Measurements from ENCODE around the gene TOMM20L. TPM values are rescaled to one million over a fixed set of nuclear protein-coding genes. Genes with fewer than 3 reads are reported as not detected.

Gene TOMM20L
- polyA plus RNA-seq, 3 donors, result 0.33 TPM; not detected in 2

DNA sequence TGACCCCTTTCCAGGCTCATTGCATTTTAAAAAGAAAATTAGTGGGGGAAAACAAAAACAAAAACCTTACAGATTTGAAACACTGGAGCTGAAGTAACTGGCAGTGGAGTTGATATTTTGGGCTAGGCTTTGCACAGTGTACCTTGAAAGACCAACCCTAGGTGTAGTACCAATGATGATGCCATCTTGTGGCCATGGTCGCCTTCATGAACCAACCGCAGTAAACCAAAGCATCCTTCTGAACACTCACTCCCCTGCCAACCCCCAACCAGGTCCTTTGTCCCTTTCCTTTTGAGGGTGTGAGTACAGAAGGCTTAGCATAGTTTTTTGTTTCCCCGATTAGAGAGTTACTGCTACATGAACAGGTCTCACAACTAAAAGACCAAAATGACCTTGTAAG, 5.9 kb downstream of the TOMM20L start:
- H3K27ac Mint-ChIP-seq, result no peak overlapping the region
- peaks cover 2% of the 10 kb centered on the region for H3K4me1 Mint-ChIP-seq
- Histone ChIP-seq H3K27ac (ENCODE audit: low read depth in 1 of 2, low read length in 2 of 2) (no peak overlapping the region), H3K79me2 (ENCODE audit: insufficient read depth, low read length) (no peaks in the 10 kb centered on the region), H2AFZ (ENCODE audit: insufficient read depth, low read depth, low read length, poor library complexity, severe bottlenecking) (no peak overlapping the region), H3K4me1 (ENCODE audit: control insufficient read depth in 1 of 2, insufficient read depth in 2 of 2, low read length in 2 of 2) (peaks cover 2 to 5% of the 10 kb centered on the region in 2 donors), H3K9ac (ENCODE audit: insufficient read depth, low read length, poor library complexity, severe bottlenecking) (no peak overlapping the region), H3K4me2 (replicated peaks; ENCODE audit: extremely low read depth, low read length, poor library complexity, severe bottlenecking) (no peak overlapping the region), H4K20me1 (ENCODE audit: insufficient read depth, low read length) (no peaks in the 10 kb centered on the region), H3K36me3 (replicated peaks in 1 of 2; ENCODE audit: control insufficient read depth in 1 of 2, insufficient read depth in 2 of 2, low read length in 2 of 2) (no peaks in the 10 kb centered on the region), H3K4me3 (replicated peaks in 1 of 3; ENCODE audit: low read depth in 2 of 3, low read length in 3 of 3) (no peak overlapping the region), H3K27me3 (ENCODE audit: control insufficient read depth in 2 of 2, insufficient read depth in 2 of 2, low read length in 2 of 2) (no peaks in the 10 kb centered on the region), H3K9me3 (replicated peaks in 1 of 2; ENCODE audit: control insufficient read depth in 1 of 2, insufficient read depth in 1 of 2, low read length in 2 of 2) (no peaks in the 10 kb centered on the region)
- TF ChIP-seq, protein P1, sequence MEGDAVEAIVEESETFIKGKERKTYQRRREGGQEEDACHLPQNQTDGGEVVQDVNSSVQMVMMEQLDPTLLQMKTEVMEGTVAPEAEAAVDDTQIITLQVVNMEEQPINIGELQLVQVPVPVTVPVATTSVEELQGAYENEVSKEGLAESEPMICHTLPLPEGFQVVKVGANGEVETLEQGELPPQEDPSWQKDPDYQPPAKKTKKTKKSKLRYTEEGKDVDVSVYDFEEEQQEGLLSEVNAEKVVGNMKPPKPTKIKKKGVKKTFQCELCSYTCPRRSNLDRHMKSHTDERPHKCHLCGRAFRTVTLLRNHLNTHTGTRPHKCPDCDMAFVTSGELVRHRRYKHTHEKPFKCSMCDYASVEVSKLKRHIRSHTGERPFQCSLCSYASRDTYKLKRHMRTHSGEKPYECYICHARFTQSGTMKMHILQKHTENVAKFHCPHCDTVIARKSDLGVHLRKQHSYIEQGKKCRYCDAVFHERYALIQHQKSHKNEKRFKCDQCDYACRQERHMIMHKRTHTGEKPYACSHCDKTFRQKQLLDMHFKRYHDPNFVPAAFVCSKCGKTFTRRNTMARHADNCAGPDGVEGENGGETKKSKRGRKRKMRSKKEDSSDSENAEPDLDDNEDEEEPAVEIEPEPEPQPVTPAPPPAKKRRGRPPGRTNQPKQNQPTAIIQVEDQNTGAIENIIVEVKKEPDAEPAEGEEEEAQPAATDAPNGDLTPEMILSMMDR (IDR thresholded peaks at IDR 0.05), result no peak
- DNase-seq, result no peak
- no peak overlapping the region for H3K4me3 Mint-ChIP-seq
- H3K9me3 Mint-ChIP-seq, result no peaks in the 10 kb centered on the region
- peaks cover 0 to 2% (median 0%) of the 10 kb centered on the region in 3 donors for H3K27me3 Mint-ChIP-seq (ENCODE audit: low read depth in 3 of 3)
- peaks cover 2 to 6% of the 10 kb centered on the region in 2 donors for H3K36me3 Mint-ChIP-seq
- intact Hi-C loops (cut with micrococcal nuclease), result no loop called here
- WGBS (ENCODE audit: insufficient coverage), result 100% methylated on average over 1 of the region's 3 CpGs

DNA sequence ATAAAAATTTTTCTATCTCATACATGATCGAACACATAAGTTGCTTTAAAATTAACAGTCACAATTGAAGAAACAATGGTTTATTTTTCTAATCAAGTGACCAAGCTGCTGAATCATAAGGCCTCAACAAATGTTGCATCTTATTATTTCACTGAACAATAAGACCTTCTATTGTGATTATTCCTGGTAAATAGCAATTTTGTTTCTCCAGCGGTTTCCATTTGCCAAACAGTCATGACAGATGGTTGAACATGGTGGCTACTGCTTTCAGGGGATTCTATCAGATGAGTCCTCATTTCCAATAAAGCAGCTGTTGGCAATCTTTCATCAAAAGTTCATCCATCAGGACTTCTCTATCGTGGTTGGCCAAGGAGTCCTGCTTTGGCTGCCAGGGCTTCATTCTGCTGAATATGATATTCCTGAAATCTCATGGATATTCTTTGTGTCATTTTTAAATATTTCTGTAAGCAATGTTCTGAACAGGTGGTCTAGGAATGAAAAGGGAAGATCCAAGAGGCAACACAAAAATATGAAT, 13.0 kb downstream of the TOMM20L start:
- no peaks in the 10 kb centered on the region for H3K9me3 Mint-ChIP-seq
- peaks cover 31 to 49% of the 10 kb centered on the region in 2 donors for H3K36me3 Mint-ChIP-seq
- H3K4me1 Mint-ChIP-seq, result no peaks in the 10 kb centered on the region
- peaks cover 34 to 49% of the 10 kb centered on the region in 2 donors for H3K36me3 ChIP-seq (replicated peaks in 1 of 2; ENCODE audit: control insufficient read depth in 1 of 2, insufficient read depth in 2 of 2, low read length in 2 of 2)
- intact Hi-C loops (cut with micrococcal nuclease), result no loop called here
- H3K4me1 ChIP-seq (ENCODE audit: control insufficient read depth in 1 of 2, insufficient read depth in 2 of 2, low read length in 2 of 2), result no peaks in the 10 kb centered on the region
- no peak overlapping the region for H2AFZ ChIP-seq (ENCODE audit: insufficient read depth, low read depth, low read length, poor library complexity, severe bottlenecking)
- H3K27ac Mint-ChIP-seq, result no peak overlapping the region
- no peak overlapping the region for H3K4me2 ChIP-seq (replicated peaks; ENCODE audit: extremely low read depth, low read length, poor library complexity, severe bottlenecking)
- H3K27me3 Mint-ChIP-seq (ENCODE audit: low read depth in 3 of 3), result no peaks in the 10 kb centered on the region
- H3K4me3 ChIP-seq (replicated peaks in 1 of 3; ENCODE audit: low read depth in 2 of 3, low read length in 3 of 3), result no peak overlapping the region
- no peaks in the 10 kb centered on the region for H3K9me3 ChIP-seq (replicated peaks in 1 of 2; ENCODE audit: control insufficient read depth in 1 of 2, insufficient read depth in 1 of 2, low read length in 2 of 2)
- H3K9ac ChIP-seq (ENCODE audit: insufficient read depth, low read length, poor library complexity, severe bottlenecking), result no peak overlapping the region
- H4K20me1 ChIP-seq (ENCODE audit: insufficient read depth, low read length), result no peaks in the 10 kb centered on the region
- no peak overlapping the region for H3K27ac ChIP-seq (ENCODE audit: low read depth in 1 of 2, low read length in 2 of 2)
- DNase-seq, result no peak
- no peaks in the 10 kb centered on the region for H3K27me3 ChIP-seq (ENCODE audit: control insufficient read depth in 2 of 2, insufficient read depth in 2 of 2, low read length in 2 of 2)
- no peak overlapping the region for H3K4me3 Mint-ChIP-seq
- TF ChIP-seq, protein P1 (IDR thresholded peaks at IDR 0.05), result no peak
- WGBS (ENCODE audit: insufficient coverage), result no CpG with 5 or more reads among the region's 3 CpGs
- no peaks in the 10 kb centered on the region for H3K79me2 ChIP-seq (ENCODE audit: insufficient read depth, low read length)

Data from CD14-positive monocyte (primary cell).